C4-2B (cell line): ENCODE data around the gene TSR1.

Experiments
- H3K27ac ChIP-seq: fragments of 450-650 bp; 2 replicates; pipeline ENCODE4 v1.5.1; 2017
- ZFX ChIP-seq: fragments of 450-650 bp; IDR thresholded peaks from 2 replicates; pipeline ENCODE4 v1.6.1; 2017
- TF ChIP-seq, protein P1 (sequence below): fragments of 450-650 bp; conservative IDR thresholded peaks from 2 replicates; pipeline ENCODE4 v1.5.1; 2017; ENCODE audit warnings: mild to moderate bottlenecking

Gene TSR1

DNA sequence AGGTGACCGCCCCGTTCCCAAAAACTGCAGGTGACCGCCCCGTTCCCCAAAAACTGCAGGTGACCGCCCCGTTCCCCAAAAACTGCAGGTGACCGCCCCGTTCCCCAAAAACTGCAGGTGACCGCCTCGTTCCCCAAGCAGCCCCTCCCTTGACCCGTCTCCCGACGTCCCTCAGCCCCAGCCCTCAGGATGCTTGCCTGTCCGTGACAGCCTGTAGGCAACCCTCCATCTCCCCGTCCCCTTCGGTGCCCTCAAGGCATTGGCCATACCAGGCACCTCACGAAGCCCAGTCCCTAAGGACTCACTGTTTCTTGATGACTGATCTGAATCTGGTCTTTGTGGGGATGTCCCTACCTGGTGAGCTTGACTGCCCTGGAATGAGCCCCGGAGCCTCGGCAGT is 26.2 kb upstream of the TSR1 start:
- no peak overlapping the region for H3K27ac ChIP-seq
- no peak for TF ChIP-seq ZFX
- TF ChIP-seq, protein P1, sequence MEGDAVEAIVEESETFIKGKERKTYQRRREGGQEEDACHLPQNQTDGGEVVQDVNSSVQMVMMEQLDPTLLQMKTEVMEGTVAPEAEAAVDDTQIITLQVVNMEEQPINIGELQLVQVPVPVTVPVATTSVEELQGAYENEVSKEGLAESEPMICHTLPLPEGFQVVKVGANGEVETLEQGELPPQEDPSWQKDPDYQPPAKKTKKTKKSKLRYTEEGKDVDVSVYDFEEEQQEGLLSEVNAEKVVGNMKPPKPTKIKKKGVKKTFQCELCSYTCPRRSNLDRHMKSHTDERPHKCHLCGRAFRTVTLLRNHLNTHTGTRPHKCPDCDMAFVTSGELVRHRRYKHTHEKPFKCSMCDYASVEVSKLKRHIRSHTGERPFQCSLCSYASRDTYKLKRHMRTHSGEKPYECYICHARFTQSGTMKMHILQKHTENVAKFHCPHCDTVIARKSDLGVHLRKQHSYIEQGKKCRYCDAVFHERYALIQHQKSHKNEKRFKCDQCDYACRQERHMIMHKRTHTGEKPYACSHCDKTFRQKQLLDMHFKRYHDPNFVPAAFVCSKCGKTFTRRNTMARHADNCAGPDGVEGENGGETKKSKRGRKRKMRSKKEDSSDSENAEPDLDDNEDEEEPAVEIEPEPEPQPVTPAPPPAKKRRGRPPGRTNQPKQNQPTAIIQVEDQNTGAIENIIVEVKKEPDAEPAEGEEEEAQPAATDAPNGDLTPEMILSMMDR, result no peak

DNA sequence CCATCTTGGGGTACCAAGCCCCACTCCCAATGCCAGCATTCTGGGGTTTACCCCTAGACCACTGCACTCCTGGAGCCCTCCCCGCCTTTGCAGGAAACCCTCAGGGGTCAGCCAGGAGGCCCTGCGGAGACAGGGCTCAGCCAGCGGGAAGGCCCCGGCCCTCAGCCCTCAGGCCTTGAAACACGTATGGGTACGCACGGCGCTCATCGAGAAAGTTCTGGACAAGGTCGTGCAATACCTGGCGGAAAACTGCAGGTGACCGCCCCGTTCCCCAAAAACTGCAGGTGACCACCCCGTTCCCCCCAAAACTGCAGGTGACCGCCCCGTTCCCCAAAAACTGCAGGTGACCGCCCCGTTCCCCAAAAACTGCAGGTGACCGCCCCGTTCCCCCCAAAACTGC is 25.8 kb upstream of the TSR1 start:
- TF ChIP-seq, protein P1, result no peak
- no peak for TF ChIP-seq ZFX
- H3K27ac ChIP-seq, result no peak overlapping the region

DNA sequence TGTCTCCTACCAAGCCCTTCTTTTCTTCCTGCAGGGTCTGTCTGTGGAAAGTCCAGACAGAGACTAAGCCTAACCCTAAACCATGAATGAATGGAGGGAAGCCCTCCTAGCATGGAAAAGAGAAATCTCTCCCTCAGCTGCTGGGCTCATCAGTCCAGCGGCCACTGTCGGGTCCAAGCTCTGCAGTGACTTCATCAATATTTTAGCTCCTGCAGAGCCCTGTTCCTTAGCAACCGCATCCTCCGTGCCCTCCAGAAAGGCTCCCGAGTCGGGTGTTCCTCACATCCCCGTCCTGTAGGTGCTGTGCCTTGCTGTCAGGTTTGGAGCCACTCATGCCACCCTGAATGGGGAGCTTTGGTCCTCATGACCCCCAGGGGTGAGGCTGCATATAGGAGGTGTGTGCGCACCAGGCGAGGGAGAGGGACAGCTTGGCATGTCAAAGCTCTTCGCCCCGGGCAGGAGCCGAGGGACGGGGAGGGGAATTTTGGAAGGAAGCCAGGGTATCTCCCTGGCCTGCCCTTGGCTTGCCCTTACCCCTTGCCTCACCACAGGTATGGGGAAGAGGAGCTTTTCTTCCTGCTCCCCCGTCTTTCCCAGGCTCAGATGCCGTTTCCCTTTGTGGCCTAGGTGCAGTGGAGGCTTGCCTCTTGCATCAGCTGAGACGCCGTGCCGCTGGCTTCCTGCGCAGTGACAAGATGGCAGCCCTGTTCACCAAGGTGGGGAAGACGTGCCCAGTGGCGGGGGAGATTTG is 24.9 kb upstream of the TSR1 start:
- H3K27ac ChIP-seq, result no peak overlapping the region
- TF ChIP-seq ZFX, result no peak
- TF ChIP-seq, protein P1, result no peak

DNA sequence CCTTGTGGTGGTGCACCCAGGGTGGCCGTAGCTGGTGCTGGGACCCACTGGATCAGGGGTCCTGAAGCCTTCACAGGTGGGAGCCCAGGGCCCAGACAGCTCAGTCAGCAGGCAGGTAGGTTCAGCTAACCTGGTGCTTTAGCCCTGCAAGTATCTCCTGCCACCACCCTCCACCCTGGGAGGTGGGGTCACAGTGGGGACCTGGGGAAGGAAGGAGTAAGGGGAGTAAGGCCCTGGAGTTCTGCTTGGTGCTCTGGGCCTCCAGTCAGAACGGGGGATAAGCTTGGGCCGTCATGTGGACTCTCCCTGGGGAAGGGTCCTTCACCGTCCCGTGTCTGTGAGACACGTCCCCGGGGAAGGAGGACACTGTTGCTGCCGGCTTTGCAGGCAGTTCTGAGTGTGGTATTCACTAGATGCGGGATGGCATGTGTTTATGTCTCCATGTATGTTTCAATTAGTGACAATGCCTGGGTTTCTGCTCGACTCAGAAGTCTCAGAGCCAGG is 21.7 kb upstream of the TSR1 start:
- H3K27ac ChIP-seq, result no peak overlapping the region
- TF ChIP-seq, protein P1, result no peak
- no peak for TF ChIP-seq ZFX

DNA sequence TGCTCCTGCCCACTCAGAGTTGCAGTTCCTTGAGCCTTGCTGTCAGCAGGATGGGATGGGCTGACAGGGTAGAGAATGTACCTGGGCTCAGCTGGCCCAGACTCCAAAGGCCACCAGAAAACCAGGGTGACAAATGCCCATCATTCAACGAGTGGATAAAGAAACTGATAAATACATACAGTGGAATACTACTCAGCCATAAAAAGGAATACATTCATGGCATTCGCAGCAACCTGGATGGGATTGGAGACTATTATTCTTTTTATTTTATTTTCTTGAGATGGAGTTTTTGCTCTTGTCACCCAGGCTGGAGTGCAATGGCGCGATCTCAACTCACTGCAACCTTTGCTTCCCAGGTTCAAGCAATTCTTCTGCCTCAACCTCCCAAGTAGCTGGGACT is 21.0 kb upstream of the TSR1 start:
- TF ChIP-seq ZFX, result no peak
- TF ChIP-seq, protein P1, result no peak
- H3K27ac ChIP-seq, result no peak overlapping the region

DNA sequence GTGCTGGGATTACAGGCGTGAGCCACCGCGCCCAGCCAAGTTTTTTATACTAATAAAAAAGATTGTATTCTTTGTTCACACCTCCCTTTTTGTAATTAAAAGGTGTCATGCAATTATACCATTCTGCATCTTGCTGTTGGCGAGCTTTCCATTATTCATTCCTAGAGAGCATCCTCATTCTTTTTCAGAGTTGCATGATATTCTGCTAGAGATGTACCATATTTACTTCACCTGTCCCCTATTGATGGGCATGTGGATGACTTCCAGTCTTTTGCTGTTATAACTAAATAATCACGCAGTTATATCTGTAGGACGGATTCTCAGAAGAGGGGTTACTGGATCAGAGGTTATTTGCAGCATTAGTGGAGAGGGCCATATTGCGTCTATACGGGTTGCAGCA is 18.1 kb upstream of the TSR1 start:
- TF ChIP-seq, protein P1, result no peak
- no peak for TF ChIP-seq ZFX
- no peak overlapping the region for H3K27ac ChIP-seq

DNA sequence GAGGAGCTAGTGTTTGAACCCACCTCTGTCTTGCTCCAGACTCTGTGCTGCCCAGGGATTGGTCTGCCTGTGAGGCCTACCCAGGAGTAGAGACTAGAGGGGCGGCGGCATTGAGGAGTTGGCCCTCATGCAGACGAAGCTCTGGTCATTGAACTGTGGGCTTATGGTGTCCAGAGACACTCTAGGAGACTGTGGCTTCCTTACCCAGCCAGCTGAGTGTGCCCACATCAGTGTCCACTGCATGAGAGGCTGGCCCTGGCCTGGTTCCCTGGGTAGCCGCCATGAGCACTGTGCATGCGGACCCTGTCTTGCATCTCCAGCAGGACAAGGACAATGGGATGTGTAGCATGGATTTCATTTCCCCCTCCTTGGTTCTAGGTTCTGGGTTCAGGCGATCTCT is 15.0 kb upstream of the TSR1 start:
- TF ChIP-seq, protein P1, result no peak
- no peak overlapping the region for H3K27ac ChIP-seq
